B cell (primary cell): Measurements from ENCODE around the gene PUS7. TPM values are rescaled to one million over a fixed set of nuclear protein-coding genes. Genes with fewer than 3 reads are reported as not detected.
"Not testable (repeated sequence)": the region's sequence is repeated elsewhere in the genome, so short reads cannot be mapped to it uniquely, and the experiment has no call there.

Source experiments
- ATAC-seq: fragments of 200-7000 bp; cut with Tn5 transposase; one replicate; pipeline ENCODE4 v1.10.0; 2021; ENCODE audit warnings: low read depth, mild to moderate bottlenecking, moderate number of reproducible peaks, moderate library complexity
- CTCF ChIA-PET: fragments of 350-600 bp; sonication (Branson Sonifier 250); formaldehyde crosslinking; loops from one replicate; lab custom pipeline; 2021; ENCODE audit warnings: antibody characterized with exemption, inconsistent platforms; lab: Charles Lee
- POLR2A ChIA-PET: fragments of 350-600 bp; sonication (Branson Sonifier 250); formaldehyde crosslinking; loops from one replicate; lab custom pipeline; 2021; ENCODE audit warnings: antibody characterized with exemption; lab: Charles Lee
- DNase-seq: peaks from one replicate; pipeline ENCODE4 v3.0.0; 2013
- H2AFZ ChIP-seq: 2 replicates; pipeline ENCODE4 v1.6.1; 2012; ENCODE audit warnings: mild to moderate bottlenecking, low read depth, low read length; ENCODE audit not compliant: insufficient read depth, poor library complexity, severe bottlenecking
- H3K27ac ChIP-seq, 2 donors: 1 replicate in 1 of 2; 2 replicates in 1 of 2; pipeline ENCODE4 v1.5.1; 2012 to 2013; ENCODE audit warnings: low read length in 2 of 2, mild to moderate bottlenecking in 2 of 2, moderate library complexity in 1 of 2
- H3K27me3 ChIP-seq, 4 experiments: fragments of 200-600 bp in 1 of 4; sonication (generic) in 1 of 4; replicated peaks in 1 of 4; 1 replicate in 2 of 4; 2 replicates in 2 of 4; pipeline versions ENCODE4 v1.6.1 to v1.7.0; 2013 to 2016; ENCODE audit warnings: low read length in 3 of 4, mild to moderate bottlenecking in 2 of 4, mixed read lengths in 1 of 4, moderate library complexity in 1 of 4; ENCODE audit not compliant: insufficient read depth in 4 of 4, control insufficient read depth in 3 of 4; ENCODE audit errors: control extremely low read depth in 1 of 4
- H3K36me3 ChIP-seq, 2 experiments: replicated peaks in 1 of 2; 1 replicate in 1 of 2; 2 replicates in 1 of 2; pipeline versions ENCODE4 v1.6.1 to v1.7.1; 2013; ENCODE audit warnings: low read length in 1 of 2; ENCODE audit not compliant: insufficient read depth in 2 of 2, control insufficient read depth in 1 of 2; ENCODE audit errors: control extremely low read depth in 1 of 2, extremely low read depth in 1 of 2
- H3K4me1 ChIP-seq, 2 donors: fragments of 200-600 bp in 1 of 2; sonication (generic) in 1 of 2; 1 replicate in 1 of 2; 2 replicates in 1 of 2; pipeline versions ENCODE4 v1.5.1 to v1.6.1; 2013 to 2017; ENCODE audit warnings: low read length in 2 of 2; ENCODE audit not compliant: control insufficient read depth in 2 of 2, insufficient read depth in 2 of 2
- H3K4me2 ChIP-seq: replicated peaks from 2 replicates; pipeline ENCODE3; 2012; ENCODE audit warnings: mild to moderate bottlenecking, low read depth, low read length; ENCODE audit not compliant: poor library complexity, severe bottlenecking
- H3K4me3 ChIP-seq, 5 experiments: fragments of 200-600 bp in 1 of 5; sonication (generic) in 1 of 5; 1 replicate in 3 of 5; 2 replicates in 2 of 5; pipeline versions ENCODE4 v1.5.1 to v1.7.0; 2011 to 2016; ENCODE audit warnings: low read length in 4 of 5, mild to moderate bottlenecking in 4 of 5, low read depth in 2 of 5, control low read depth in 1 of 5, moderate library complexity in 1 of 5; ENCODE audit not compliant: insufficient read depth in 1 of 5; ENCODE audit errors: control extremely low read depth in 1 of 5, extremely low read depth in 1 of 5
- H3K79me2 ChIP-seq: fragments of 200-600 bp; sonication (generic); one replicate; pipeline ENCODE4 v1.6.0; 2016; ENCODE audit warnings: low read length; ENCODE audit not compliant: control insufficient read depth, insufficient read depth
- H3K9ac ChIP-seq: fragments of 200-600 bp; sonication (generic); 2 replicates; pipeline ENCODE4 v1.6.1; 2017; ENCODE audit warnings: mild to moderate bottlenecking, low read length, moderate library complexity
- H3K9me3 ChIP-seq, 3 donors: one replicate each; pipeline versions ENCODE4 v1.6.1 to v1.7.1; 2013; ENCODE audit warnings: low read length in 2 of 3; ENCODE audit not compliant: control insufficient read depth in 2 of 3, insufficient read depth in 1 of 3; ENCODE audit errors: control extremely low read depth in 1 of 3
- H4K20me1 ChIP-seq: 2 replicates; pipeline ENCODE4 v1.6.0; 2012; ENCODE audit warnings: mild to moderate bottlenecking, low read length; ENCODE audit not compliant: insufficient read depth, control insufficient read depth, poor library complexity, severe bottlenecking
- H3K27ac Mint-ChIP-seq: one replicate; pipeline ENCODE4 v1.8.0; 2021; ENCODE audit warnings: mixed read lengths
- H3K27me3 Mint-ChIP-seq: one replicate; pipeline ENCODE4 v1.8.0; 2021; ENCODE audit warnings: mixed read lengths
- H3K4me1 Mint-ChIP-seq: one replicate; pipeline ENCODE4 v1.8.0; 2021; ENCODE audit warnings: mixed read lengths
- H3K4me3 Mint-ChIP-seq: one replicate; pipeline ENCODE4 v1.8.0; 2021; ENCODE audit warnings: mixed read lengths
- H3K9me3 Mint-ChIP-seq: one replicate; pipeline ENCODE4 v1.8.0; 2022; ENCODE audit warnings: mixed read lengths; ENCODE audit not compliant: insufficient read depth
- EZH2 ChIP-seq: IDR thresholded peaks from 2 replicates; pipeline ENCODE4 v1.6.1; 2012; ENCODE audit warnings: borderline replicate concordance, low read depth, mild to moderate bottlenecking, moderate library complexity, low read length; ENCODE audit not compliant: insufficient read depth, poor library complexity, severe bottlenecking
- WGBS: methylation state at CpG from one replicate; pipeline ENCODE4 v1.1.5; 2013; ENCODE audit warnings: missing lambda C conversion rate; ENCODE audit not compliant: insufficient coverage; 5-methylcytosine and 5-hydroxymethylcytosine counted together
- intact Hi-C: fragments of 100-400 bp; cut with micrococcal nuclease; formaldehyde crosslinking; loops from one replicate; pipeline ENCODE4 v1.10.0; 2022
- polyA plus RNA-seq: library from polyadenylated mRNA; depleted of rRNA; stranded (reverse); fragments of >200 nt; gene quantifications from 2 replicates; pipeline ENCODE4 v1.2.3, GENCODE V29; 2012
- total RNA-seq, 2 donors: library from RNA; stranded (reverse); fragments of 120-200 nt in 1 of 2; gene quantifications; 1 replicate in 1 of 2; 2 replicates in 1 of 2; pipeline versions ENCODE4 v1.2.3 to v1.2.4, GENCODE V29; 2013 to 2022
- TF ChIP-seq, protein P1 (sequence below): fragments of 200-600 bp; IDR thresholded peaks from one replicate; pipeline ENCODE4 v1.8.0; 2022; ENCODE audit warnings: antibody characterized with exemption, mild to moderate bottlenecking

The PUS7 gene
- total and polyA plus RNA-seq, 2 donors (not counting 1 experiment from before 2014, with no cell fraction given), result 2.0 to 7.7 TPM

DNA sequence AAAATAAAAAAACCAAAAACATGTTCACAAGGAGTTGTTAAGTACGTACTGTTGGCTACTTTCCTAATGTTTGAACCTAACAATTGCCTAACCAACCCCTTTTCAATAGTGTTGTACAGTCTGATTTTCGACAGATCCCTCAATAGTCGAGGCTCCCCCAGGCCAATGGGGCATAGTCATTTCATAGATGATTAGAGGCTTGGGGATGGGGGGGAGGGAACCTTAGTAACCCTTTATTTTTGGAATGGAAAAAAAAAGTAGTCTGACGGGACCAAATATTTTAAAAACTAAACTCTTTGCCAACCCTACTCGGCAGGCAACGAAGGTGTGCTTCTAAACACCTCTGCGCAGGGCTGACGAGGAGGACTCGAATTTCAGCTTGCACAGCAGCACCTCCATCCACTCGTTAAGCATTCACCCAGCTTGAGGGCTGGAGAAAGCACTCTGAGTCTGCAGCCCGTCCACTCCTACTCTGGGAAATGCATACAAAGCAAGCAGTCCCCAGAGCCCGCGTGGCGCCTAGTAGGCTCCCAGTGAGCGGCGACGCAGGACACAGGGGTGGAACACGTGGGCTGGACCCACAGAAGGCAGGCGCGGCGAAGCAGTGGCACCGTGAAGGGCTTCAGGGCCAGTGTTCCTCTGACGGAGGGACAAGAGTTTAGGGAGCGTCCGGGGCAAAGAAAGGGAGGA lies 899 bp downstream of the PUS7 start:
- H3K27me3 Mint-ChIP-seq, result no peaks in the 10 kb centered on the region
- Histone ChIP-seq H3K9me3 (peaks cover 0 to 3% (median 0%) of the 10 kb centered on the region in 3 donors), H3K79me2 (peaks cover 21% of the 10 kb centered on the region), H3K4me3 (peak overlapping the region; percentile 3 to 70 (median 59)), H3K27ac (no peak overlapping the region), H3K9ac (peak overlapping the region; percentile 75), H4K20me1 (no peaks in the 10 kb centered on the region), H3K27me3 (no peaks in the 10 kb centered on the region), H2AFZ (peak overlapping the region; percentile 85), H3K4me2 (peak overlapping the region; percentile 99), H3K36me3 (no peaks in the 10 kb centered on the region), H3K4me1 (peaks cover 13 to 22% of the 10 kb centered on the region in 2 donors)
- ATAC-seq (peak; percentile 15), DNase-seq (no peak)
- WGBS, result 5% methylated on average over 21 of the region's 25 CpGs
- ChIA-PET POLR2A (interaction anchor here (4.0 kb wide), 1 partner anchor 11 kb away, joined by 22 read pairs; the partner anchor contains the start of gene RINT1), CTCF (interaction anchor here (2.1 kb wide), 1 partner anchor 10 kb away, joined by 9 read pairs; the partner anchor contains the start of gene RINT1)
- peak overlapping the region; percentile 98 for H3K4me3 Mint-ChIP-seq
- H3K4me1 Mint-ChIP-seq, result peaks cover 23% of the 10 kb centered on the region
- intact Hi-C loops, result loop anchor here (5.0 kb wide), 2 partner anchors 134 to 504 kb away; partner anchors contain the start of gene SRPK2
- TF ChIP-seq EZH2, result no peak
- TF ChIP-seq, protein P1, sequence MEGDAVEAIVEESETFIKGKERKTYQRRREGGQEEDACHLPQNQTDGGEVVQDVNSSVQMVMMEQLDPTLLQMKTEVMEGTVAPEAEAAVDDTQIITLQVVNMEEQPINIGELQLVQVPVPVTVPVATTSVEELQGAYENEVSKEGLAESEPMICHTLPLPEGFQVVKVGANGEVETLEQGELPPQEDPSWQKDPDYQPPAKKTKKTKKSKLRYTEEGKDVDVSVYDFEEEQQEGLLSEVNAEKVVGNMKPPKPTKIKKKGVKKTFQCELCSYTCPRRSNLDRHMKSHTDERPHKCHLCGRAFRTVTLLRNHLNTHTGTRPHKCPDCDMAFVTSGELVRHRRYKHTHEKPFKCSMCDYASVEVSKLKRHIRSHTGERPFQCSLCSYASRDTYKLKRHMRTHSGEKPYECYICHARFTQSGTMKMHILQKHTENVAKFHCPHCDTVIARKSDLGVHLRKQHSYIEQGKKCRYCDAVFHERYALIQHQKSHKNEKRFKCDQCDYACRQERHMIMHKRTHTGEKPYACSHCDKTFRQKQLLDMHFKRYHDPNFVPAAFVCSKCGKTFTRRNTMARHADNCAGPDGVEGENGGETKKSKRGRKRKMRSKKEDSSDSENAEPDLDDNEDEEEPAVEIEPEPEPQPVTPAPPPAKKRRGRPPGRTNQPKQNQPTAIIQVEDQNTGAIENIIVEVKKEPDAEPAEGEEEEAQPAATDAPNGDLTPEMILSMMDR, result no peak
- peak overlapping the region; percentile 89 for H3K27ac Mint-ChIP-seq
- no peaks in the 10 kb centered on the region for H3K9me3 Mint-ChIP-seq

DNA sequence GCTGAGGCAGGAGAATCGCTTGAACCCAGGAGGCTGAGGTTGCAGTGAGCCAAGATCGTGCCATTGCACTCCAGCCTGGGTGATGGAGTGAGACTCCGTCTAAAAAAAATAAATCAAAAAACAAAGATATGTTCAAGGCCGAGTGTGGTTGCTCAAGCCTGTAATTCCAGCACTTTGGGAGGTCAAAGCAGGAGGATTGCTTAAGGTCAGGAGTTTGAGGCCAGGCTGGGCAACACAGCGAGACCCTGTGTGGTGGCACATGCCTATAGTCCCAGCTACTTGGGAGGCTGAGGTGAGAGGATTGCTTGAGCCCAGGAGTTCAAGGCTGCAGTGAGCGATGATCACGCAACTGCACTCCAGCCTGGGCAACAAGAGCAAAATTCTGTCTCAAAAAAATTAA lies 1.5 kb downstream of the PUS7 start:
- not testable (repeated sequence) for H3K27ac Mint-ChIP-seq, DNase-seq, H3K27me3 ChIP-seq, ATAC-seq, H3K27ac ChIP-seq, H3K27me3 Mint-ChIP-seq, H3K9me3 Mint-ChIP-seq, H3K4me3 Mint-ChIP-seq, H4K20me1 ChIP-seq, H2AFZ ChIP-seq, H3K4me3 ChIP-seq, H3K9me3 ChIP-seq, H3K9ac ChIP-seq, H3K36me3 ChIP-seq
- intact Hi-C loops, result loop anchor here (5.0 kb wide), 2 partner anchors 133 to 503 kb away; partner anchors contain the start of gene SRPK2
- Histone ChIP-seq H3K4me1 (peaks cover 13 to 22% of the 10 kb centered on the region in 2 donors), H3K4me2 (peak overlapping the region; percentile 99), H3K79me2 (peaks cover 21% of the 10 kb centered on the region)
- ChIA-PET POLR2A (interaction anchor here (4.0 kb wide), 1 partner anchor 11 kb away, joined by 22 read pairs; the partner anchor contains the start of gene RINT1), CTCF (interaction anchor here (2.1 kb wide), 1 partner anchor 11 kb away, joined by 9 read pairs; the partner anchor contains the start of gene RINT1)
- H3K4me1 Mint-ChIP-seq, result peaks cover 23% of the 10 kb centered on the region
- 95% methylated on average over 3 of the region's 7 CpGs for WGBS
